Naive thymus-derived CD8-positive, alpha-beta T cell (primary cell): ENCODE results near the gene TNS1. TPM values are rescaled to one million over a fixed set of nuclear protein-coding genes. Genes with fewer than 3 reads are reported as not detected.

ENCODE experiments used
- ATAC-seq, 2 donors: fragments of 150-1000 bp; cut with Tn5 transposase in 1 of 2; sonication (Bioruptor Pico), chemical (Tn5 transposase) in 1 of 2; 1 replicate in 1 of 2; 2 replicates in 1 of 2; pipeline ENCODE4 v1.10.0; 2021; ENCODE audit warnings: mild to moderate bottlenecking in 2 of 2, moderate library complexity in 2 of 2
- POLR2A ChIA-PET: fragments of 350-600 bp; sonication (Branson Sonifier 250); formaldehyde crosslinking; loops from one replicate; lab custom pipeline; 2021; ENCODE audit warnings: antibody characterized with exemption; lab: Charles Lee
- DNase-seq, 10 donors: peaks; one replicate each; pipeline versions ENCODE4 v3.0.0 to v3.0.0-alpha.2; 2020 to 2022
- H3K27ac Mint-ChIP-seq, 10 donors: one replicate each; pipeline ENCODE4 v1.8.0; 2020 to 2022; ENCODE audit warnings: mild to moderate bottlenecking in 10 of 10, mixed read lengths in 10 of 10, moderate library complexity in 4 of 10, inconsistent platforms in 1 of 10
- H3K27me3 Mint-ChIP-seq, 5 donors: one replicate each; pipeline ENCODE4 v1.8.0; 2021 to 2022; ENCODE audit warnings: mixed read lengths in 5 of 5
- H3K36me3 Mint-ChIP-seq, 3 donors: one replicate each; pipeline ENCODE4 v1.8.0; 2020 to 2022; ENCODE audit warnings: mixed read lengths in 3 of 3, mild to moderate bottlenecking in 2 of 3, inconsistent platforms in 1 of 3
- H3K4me1 Mint-ChIP-seq, 4 donors: one replicate each; pipeline ENCODE4 v1.8.0; 2021 to 2022; ENCODE audit warnings: mixed read lengths in 4 of 4
- H3K4me3 Mint-ChIP-seq, 10 donors: one replicate each; pipeline ENCODE4 v1.8.0; 2020 to 2022; ENCODE audit warnings: mild to moderate bottlenecking in 10 of 10, mixed read lengths in 10 of 10, moderate library complexity in 6 of 10, inconsistent platforms in 1 of 10
- H3K9me3 Mint-ChIP-seq, 9 donors: one replicate each; pipeline ENCODE4 v1.8.0; 2020 to 2022; ENCODE audit warnings: mixed read lengths in 9 of 9, mild to moderate bottlenecking in 3 of 9, inconsistent platforms in 1 of 9, moderate library complexity in 1 of 9
- polyA plus RNA-seq, 3 donors: library from polyadenylated mRNA; unstranded; fragments of 300-500 nt; fragmentation: Illumina TruSeq; gene quantifications; one replicate each; pipeline ENCODE4 v1.2.3, GENCODE V29; 2021
- total RNA-seq, 8 experiments: library from RNA in 2 of 8; stranded (reverse) in 2 of 8; gene quantifications; one replicate each; pipeline ENCODE4 v1.2.3 and lab custom pipeline; 2021 to 2026

TNS1 gene
- total and polyA plus RNA-seq, 5 experiments from 2014 or later: 0.21 to 0.47 TPM; not detected in 3

GRCh38 chr2:218000136-218000535 lies 2.7 kb downstream of the TNS1 start:
- Mint-ChIP-seq H3K36me3 (no peaks in the 10 kb centered on the region), H3K4me1 (peaks cover 0 to 9% (median 0%) of the 10 kb centered on the region in 4 donors), H3K27ac (no peak overlapping the region), H3K9me3 (no peaks in the 10 kb centered on the region), H3K4me3 (no peak overlapping the region), H3K27me3 (peaks cover 0 to 25% (median 5%) of the 10 kb centered on the region in 5 donors)
- POLR2A ChIA-PET: no interaction called here
- no peak for ATAC-seq
- DNase-seq: no peak

- H3K4me3 Mint-ChIP-seq: no peak overlapping the region
- DNase-seq: no peak
- no peak overlapping the region for H3K27ac Mint-ChIP-seq
- POLR2A ChIA-PET: no interaction called here
- no peak for ATAC-seq
- H3K27me3 Mint-ChIP-seq: peaks cover 0 to 25% (median 5%) of the 10 kb centered on the region in 5 donors
- H3K9me3 Mint-ChIP-seq: no peaks in the 10 kb centered on the region
- H3K36me3 Mint-ChIP-seq: no peaks in the 10 kb centered on the region
- H3K4me1 Mint-ChIP-seq: peaks cover 0 to 9% (median 0%) of the 10 kb centered on the region in 4 donors
These were observed 3.2 kb downstream of the TNS1 start for GRCh38 chr2:217999595-217999959.

- Mint-ChIP-seq H3K27me3 (peaks cover 0 to 25% (median 2%) of the 10 kb centered on the region in 5 donors), H3K9me3 (no peaks in the 10 kb centered on the region), H3K4me1 (peaks cover 0 to 9% (median 0%) of the 10 kb centered on the region in 4 donors), H3K36me3 (no peaks in the 10 kb centered on the region), H3K27ac (no peak overlapping the region), H3K4me3 (no peak overlapping the region)
- POLR2A ChIA-PET: no interaction called here
- DNase-seq (no peak), ATAC-seq (no peak)
These were observed 3.7 kb downstream of the TNS1 start for GRCh38 chr2:217998926-217999594.

GRCh38 chr2:217997510-217997909 lies 5.3 kb downstream of the TNS1 start:
- H3K4me1 Mint-ChIP-seq: peaks cover 0 to 4% (median 0%) of the 10 kb centered on the region in 4 donors
- ATAC-seq (no peak), DNase-seq (no peak)
- H3K36me3 Mint-ChIP-seq: no peaks in the 10 kb centered on the region
- POLR2A ChIA-PET: no interaction called here
- H3K4me3 Mint-ChIP-seq: no peak overlapping the region
- H3K9me3 Mint-ChIP-seq: no peaks in the 10 kb centered on the region
- H3K27ac Mint-ChIP-seq: no peak overlapping the region
- peaks cover 3 to 29% (median 9%) of the 10 kb centered on the region in 5 donors for H3K27me3 Mint-ChIP-seq

GRCh38 chr2:217996361-217996760 lies 6.4 kb downstream of the TNS1 start:
- H3K27ac Mint-ChIP-seq: no peak overlapping the region
- POLR2A ChIA-PET: no interaction called here
- ATAC-seq (no peak), DNase-seq (no peak)
- peaks cover 0 to 2% (median 0%) of the 10 kb centered on the region in 4 donors for H3K4me1 Mint-ChIP-seq
- no peaks in the 10 kb centered on the region for H3K36me3 Mint-ChIP-seq
- no peaks in the 10 kb centered on the region for H3K9me3 Mint-ChIP-seq
- peaks cover 6 to 36% (median 14%) of the 10 kb centered on the region in 5 donors for H3K27me3 Mint-ChIP-seq
- no peak overlapping the region for H3K4me3 Mint-ChIP-seq

- H3K27ac Mint-ChIP-seq: no peak overlapping the region
- ATAC-seq (no peak), DNase-seq (no peak)
- H3K4me1 Mint-ChIP-seq: peaks cover 0 to 2% (median 0%) of the 10 kb centered on the region in 4 donors
- no peaks in the 10 kb centered on the region for H3K36me3 Mint-ChIP-seq
- no peak overlapping the region for H3K4me3 Mint-ChIP-seq
- peaks cover 6 to 34% (median 11%) of the 10 kb centered on the region in 5 donors for H3K27me3 Mint-ChIP-seq
- POLR2A ChIA-PET: no interaction called here
- no peaks in the 10 kb centered on the region for H3K9me3 Mint-ChIP-seq
These were observed 7.0 kb downstream of the TNS1 start for GRCh38 chr2:217995731-217996231.

GRCh38 chr2:217994776-217995274 lies 8.0 kb downstream of the TNS1 start:
- H3K4me3 Mint-ChIP-seq: no peak overlapping the region
- POLR2A ChIA-PET: no interaction called here

GRCh38 chr2:217993817-217994463 lies 8.9 kb downstream of the TNS1 start:
- H3K4me1 Mint-ChIP-seq: peaks cover 0 to 5% (median 2%) of the 10 kb centered on the region in 4 donors
- DNase-seq (peak; percentile 11 to 67 (median 42)), ATAC-seq (peak; percentile 52 to 66)
- H3K36me3 Mint-ChIP-seq: no peaks in the 10 kb centered on the region
- H3K4me3 Mint-ChIP-seq: no peak overlapping the region
- peaks cover 6 to 32% (median 14%) of the 10 kb centered on the region in 5 donors for H3K27me3 Mint-ChIP-seq
- H3K27ac Mint-ChIP-seq: no peak overlapping the region
- POLR2A ChIA-PET: no interaction called here
- no peaks in the 10 kb centered on the region for H3K9me3 Mint-ChIP-seq

More at GRCh38 chr2:217994776-217995274, 8.0 kb downstream of the TNS1 start:
- no peaks in the 10 kb centered on the region for H3K9me3 Mint-ChIP-seq
- no peak for DNase-seq
- peak overlapping the region in 1 of 10 donors; percentile 33 for H3K27ac Mint-ChIP-seq
- H3K36me3 Mint-ChIP-seq: no peaks in the 10 kb centered on the region
- H3K4me1 Mint-ChIP-seq: peaks cover 0 to 2% (median 0%) of the 10 kb centered on the region in 4 donors
- H3K27me3 Mint-ChIP-seq: peaks cover 6 to 30% (median 11%) of the 10 kb centered on the region in 5 donors
- ATAC-seq: no peak

GRCh38 chr2:217993138-217993537 lies 9.7 kb downstream of the TNS1 start:
- Mint-ChIP-seq H3K27ac (no peak overlapping the region), H3K4me1 (peaks cover 0 to 10% (median 2%) of the 10 kb centered on the region in 4 donors), H3K27me3 (peaks cover 10 to 34% (median 16%) of the 10 kb centered on the region in 5 donors), H3K36me3 (no peaks in the 10 kb centered on the region), H3K9me3 (no peaks in the 10 kb centered on the region), H3K4me3 (no peak overlapping the region)
- POLR2A ChIA-PET: no interaction called here
- DNase-seq: no peak
- ATAC-seq: no peak

GRCh38 chr2:217992061-217992460 lies 10.7 kb downstream of the TNS1 start:
- peak overlapping the region in 1 of 10 donors; percentile 7 for H3K27ac Mint-ChIP-seq
- peaks cover 10 to 28% (median 16%) of the 10 kb centered on the region in 5 donors for H3K27me3 Mint-ChIP-seq
- DNase-seq: no peak
- no peak overlapping the region for H3K4me3 Mint-ChIP-seq
- no peaks in the 10 kb centered on the region for H3K9me3 Mint-ChIP-seq
- POLR2A ChIA-PET: no interaction called here
- ATAC-seq: no peak
- H3K36me3 Mint-ChIP-seq: no peaks in the 10 kb centered on the region
- H3K4me1 Mint-ChIP-seq: peaks cover 0 to 9% (median 2%) of the 10 kb centered on the region in 4 donors

- H3K27ac Mint-ChIP-seq: peak overlapping the region in 1 of 10 donors; percentile 18
- DNase-seq: no peak
- no peak for ATAC-seq
- H3K4me1 Mint-ChIP-seq: peaks cover 0 to 9% (median 2%) of the 10 kb centered on the region in 4 donors
- peaks cover 10 to 26% (median 16%) of the 10 kb centered on the region in 5 donors for H3K27me3 Mint-ChIP-seq
- no peak overlapping the region for H3K4me3 Mint-ChIP-seq
- POLR2A ChIA-PET: no interaction called here
- H3K36me3 Mint-ChIP-seq: no peaks in the 10 kb centered on the region
- H3K9me3 Mint-ChIP-seq: no peaks in the 10 kb centered on the region
These were observed 11.9 kb downstream of the TNS1 start for GRCh38 chr2:217990791-217991465.

- POLR2A ChIA-PET: no interaction called here
These were observed 12.4 kb downstream of the TNS1 start for GRCh38 chr2:217990389-217990788.

More at GRCh38 chr2:217990389-217990788, 12.4 kb downstream of the TNS1 start:
- Mint-ChIP-seq H3K9me3 (no peaks in the 10 kb centered on the region), H3K27ac (no peak overlapping the region), H3K27me3 (peaks cover 10 to 26% (median 16%) of the 10 kb centered on the region in 5 donors), H3K4me1 (peaks cover 0 to 9% (median 2%) of the 10 kb centered on the region in 4 donors), H3K4me3 (no peak overlapping the region), H3K36me3 (no peaks in the 10 kb centered on the region)
- ATAC-seq (no peak), DNase-seq (no peak)
